CD14-positive monocyte (primary cell): Measurements from ENCODE around the gene RAB43. TPM values are rescaled to one million over a fixed set of nuclear protein-coding genes. Genes with fewer than 3 reads are reported as not detected.

Source experiments
- DNase-seq, 3 donors: peaks; one replicate each; pipeline ENCODE4 v3.0.0-alpha.2; 2011 to 2022
- H2AFZ ChIP-seq: 2 replicates; pipeline ENCODE4 v1.6.0; 2012; ENCODE audit warnings: mild to moderate bottlenecking, low read depth, low read length, inconsistent platforms; ENCODE audit not compliant: insufficient read depth, poor library complexity, severe bottlenecking
- H3K27ac ChIP-seq, 2 donors: 1 replicate in 1 of 2; 2 replicates in 1 of 2; pipeline ENCODE4 v1.5.1; 2012 to 2013; ENCODE audit warnings: low read length in 2 of 2, control low read depth in 1 of 2, inconsistent platforms in 1 of 2, low read depth in 1 of 2, mild to moderate bottlenecking in 1 of 2
- H3K27me3 ChIP-seq, 2 donors: one replicate each; pipeline versions ENCODE4 v1.6.0 to v1.6.1; 2011 to 2013; ENCODE audit warnings: low read length in 2 of 2; ENCODE audit not compliant: control insufficient read depth in 2 of 2, insufficient read depth in 2 of 2
- H3K36me3 ChIP-seq, 2 donors: replicated peaks in 1 of 2; 1 replicate in 1 of 2; 2 replicates in 1 of 2; pipeline versions ENCODE4 v1.5.1 to v1.6.1; 2012 to 2013; ENCODE audit warnings: low read length in 2 of 2, control low read depth in 1 of 2, inconsistent platforms in 1 of 2, mild to moderate bottlenecking in 1 of 2; ENCODE audit not compliant: insufficient read depth in 2 of 2, control insufficient read depth in 1 of 2
- H3K4me1 ChIP-seq, 2 donors: 1 replicate in 1 of 2; 2 replicates in 1 of 2; pipeline versions ENCODE4 v1.5.1 to v1.6.1; 2012 to 2013; ENCODE audit warnings: low read length in 2 of 2, control low read depth in 1 of 2, inconsistent platforms in 1 of 2, mild to moderate bottlenecking in 1 of 2, moderate library complexity in 1 of 2; ENCODE audit not compliant: insufficient read depth in 2 of 2, control insufficient read depth in 1 of 2
- H3K4me2 ChIP-seq: replicated peaks from 2 replicates; pipeline ENCODE3; 2012; ENCODE audit warnings: low read length, moderate library complexity, mild to moderate bottlenecking; ENCODE audit not compliant: poor library complexity, severe bottlenecking; ENCODE audit errors: extremely low read depth
- H3K4me3 ChIP-seq, 3 experiments: fragments of 200-600 bp in 1 of 3; sonication (generic) in 1 of 3; replicated peaks in 1 of 3; 1 replicate in 2 of 3; 2 replicates in 1 of 3; pipeline ENCODE4 v1.5.1; 2011 to 2013; ENCODE audit warnings: low read length in 3 of 3, mild to moderate bottlenecking in 3 of 3, control low read depth in 2 of 3, low read depth in 2 of 3, inconsistent platforms in 1 of 3, moderate library complexity in 1 of 3
- H3K79me2 ChIP-seq: 2 replicates; pipeline ENCODE4 v1.6.0; 2012; ENCODE audit warnings: mild to moderate bottlenecking, control low read depth, inconsistent platforms, low read length, moderate library complexity; ENCODE audit not compliant: insufficient read depth
- H3K9ac ChIP-seq: 2 replicates; pipeline ENCODE4 v1.6.0; 2017; ENCODE audit warnings: low read length, mild to moderate bottlenecking; ENCODE audit not compliant: insufficient read depth, poor library complexity, severe bottlenecking
- H3K9me3 ChIP-seq, 2 donors: replicated peaks in 1 of 2; 1 replicate in 1 of 2; 2 replicates in 1 of 2; pipeline versions ENCODE4 v1.5.1 to v1.6.1; 2012 to 2013; ENCODE audit warnings: low read length in 2 of 2, control low read depth in 1 of 2; ENCODE audit not compliant: control insufficient read depth in 1 of 2, insufficient read depth in 1 of 2
- H4K20me1 ChIP-seq: 2 replicates; pipeline ENCODE4 v1.6.0; 2012; ENCODE audit warnings: mild to moderate bottlenecking, low read length, control low read depth, moderate library complexity; ENCODE audit not compliant: insufficient read depth
- H3K27ac Mint-ChIP-seq, 7 donors: one replicate each; pipeline ENCODE4 v1.8.0; 2020; ENCODE audit warnings: mild to moderate bottlenecking in 7 of 7, mixed read lengths in 7 of 7, moderate library complexity in 6 of 7, inconsistent platforms in 2 of 7
- H3K27me3 Mint-ChIP-seq, 3 donors: one replicate each; pipeline ENCODE4 v1.8.0; 2021 to 2022; ENCODE audit warnings: low read depth in 3 of 3, mild to moderate bottlenecking in 3 of 3, mixed read lengths in 3 of 3, moderate library complexity in 3 of 3, inconsistent platforms in 1 of 3
- H3K36me3 Mint-ChIP-seq, 2 donors: one replicate each; pipeline ENCODE4 v1.8.0; 2020; ENCODE audit warnings: mixed read lengths in 2 of 2, inconsistent platforms in 1 of 2, mild to moderate bottlenecking in 1 of 2
- H3K4me1 Mint-ChIP-seq: one replicate; pipeline ENCODE4 v1.8.0; 2020; ENCODE audit warnings: mild to moderate bottlenecking, mixed read lengths
- H3K4me3 Mint-ChIP-seq, 2 donors: one replicate each; pipeline ENCODE4 v1.8.0; 2020; ENCODE audit warnings: mild to moderate bottlenecking in 2 of 2, mixed read lengths in 2 of 2, moderate library complexity in 1 of 2
- H3K9me3 Mint-ChIP-seq, 7 donors: one replicate each; pipeline ENCODE4 v1.8.0; 2020 to 2022; ENCODE audit warnings: mixed read lengths in 7 of 7, mild to moderate bottlenecking in 6 of 7, moderate library complexity in 6 of 7, inconsistent platforms in 2 of 7
- CTCF ChIP-seq: fragments of 200-600 bp; IDR thresholded peaks from one replicate; pipeline ENCODE4 v1.8.0; 2022; ENCODE audit warnings: antibody characterized with exemption, mild to moderate bottlenecking
- WGBS: methylation state at CpG from one replicate; pipeline ENCODE4 v1.1.5; 2013; ENCODE audit warnings: missing lambda C conversion rate; ENCODE audit not compliant: insufficient coverage; 5-methylcytosine and 5-hydroxymethylcytosine counted together
- intact Hi-C, 2 donors: fragments of 100-400 bp; cut with micrococcal nuclease; formaldehyde crosslinking; loops; one replicate each; pipeline versions ENCODE4 v1.15.0 to v1.15.1; 2023
- polyA plus RNA-seq, 3 donors: library from polyadenylated mRNA; depleted of rRNA in 1 of 3; unstranded in 2 of 3; stranded (reverse) in 1 of 3; fragments of 300-500 nt in 2 of 3; fragments of >200 nt in 1 of 3; fragmentation: Illumina TruSeq in 2 of 3; gene quantifications; 1 replicate in 2 of 3; 2 replicates in 1 of 3; pipeline ENCODE4 v1.2.3, GENCODE V29; 2012 to 2021

RAB43 gene
- polyA plus RNA-seq, 3 donors: 7.1 to 15.5 (median 8.5) TPM

GRCh38 chr3:129040039-129040336 is 81.6 kb downstream of the RAB43 start:
- H3K79me2 ChIP-seq: no peaks in the 10 kb centered on the region
- Mint-ChIP-seq H3K27ac (no peak overlapping the region), H3K9me3 (peaks cover 3 to 13% (median 9%) of the 10 kb centered on the region in 7 donors), H3K4me1 (peaks cover 4% of the 10 kb centered on the region), H3K4me3 (no peak overlapping the region), H3K27me3 (peaks cover 18 to 34% (median 28%) of the 10 kb centered on the region in 3 donors), H3K36me3 (no peaks in the 10 kb centered on the region)
- H3K9ac ChIP-seq: no peak overlapping the region
- peaks cover 0 to 20% of the 10 kb centered on the region in 2 donors for H3K27me3 ChIP-seq
- no peak overlapping the region for H3K4me3 ChIP-seq
- H2AFZ ChIP-seq: no peak overlapping the region
- H3K27ac ChIP-seq: no peak overlapping the region
- no peak for TF ChIP-seq CTCF
- H3K4me2 ChIP-seq: no peak overlapping the region
- no peaks in the 10 kb centered on the region for H3K4me1 ChIP-seq
- WGBS: 88% methylated on average over 2 of the region's 3 CpGs
- H3K9me3 ChIP-seq: no peaks in the 10 kb centered on the region
- no peak for DNase-seq
- intact Hi-C loops: no loop called here
- H4K20me1 ChIP-seq: no peaks in the 10 kb centered on the region
- no peaks in the 10 kb centered on the region for H3K36me3 ChIP-seq

DNA sequence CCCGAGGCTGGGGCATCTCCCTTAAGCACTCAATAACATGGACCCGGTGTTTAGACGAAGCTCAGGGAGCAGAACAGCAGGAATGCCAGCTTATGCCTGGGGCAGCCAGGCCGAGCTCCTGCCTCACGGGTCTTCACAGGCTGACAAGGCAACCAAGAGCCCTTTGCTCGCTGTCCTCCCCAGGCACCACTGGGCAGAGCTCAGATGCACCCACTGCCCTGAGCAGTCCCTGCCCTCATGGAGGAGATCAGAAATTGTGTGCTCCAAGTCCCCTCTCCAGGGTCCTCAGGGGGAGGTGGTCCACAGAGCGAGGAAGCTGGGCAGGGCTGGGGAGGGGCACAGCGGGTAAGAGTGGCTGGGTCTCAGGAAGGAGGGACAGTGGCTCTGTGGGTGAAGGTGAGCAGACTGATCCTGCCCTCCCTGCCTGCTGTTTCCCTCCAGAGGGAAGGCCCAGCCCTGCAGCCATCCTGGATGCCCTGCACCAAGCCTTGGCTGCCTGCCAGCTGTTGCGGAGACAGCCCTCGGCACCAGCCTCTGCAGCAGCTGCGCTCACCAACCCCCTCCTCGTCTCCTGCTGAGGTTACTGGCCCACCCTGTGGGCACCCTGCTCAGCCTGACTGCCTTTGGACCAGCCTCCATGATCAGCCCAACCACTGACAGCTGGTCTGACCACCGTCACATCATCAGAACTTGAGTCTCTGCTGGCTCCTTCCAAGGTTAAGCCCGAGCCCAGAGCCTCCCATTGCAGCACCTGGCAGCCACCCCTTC is 82.1 kb downstream of the RAB43 start:
- H3K9me3 ChIP-seq: no peaks in the 10 kb centered on the region
- Mint-ChIP-seq H3K36me3 (no peaks in the 10 kb centered on the region), H3K27me3 (peaks cover 13 to 29% (median 23%) of the 10 kb centered on the region in 3 donors), H3K4me1 (peaks cover 4% of the 10 kb centered on the region), H3K9me3 (peaks cover 0 to 8% (median 4%) of the 10 kb centered on the region in 7 donors), H3K4me3 (no peak overlapping the region), H3K27ac (no peak overlapping the region)
- intact Hi-C loops: no loop called here
- no peak overlapping the region for H3K4me2 ChIP-seq
- no peaks in the 10 kb centered on the region for H3K79me2 ChIP-seq
- H3K36me3 ChIP-seq: no peaks in the 10 kb centered on the region
- 56% methylated on average over 12 of the region's 14 CpGs for WGBS
- no peak overlapping the region for H3K27ac ChIP-seq
- H3K4me3 ChIP-seq: no peak overlapping the region
- H3K4me1 ChIP-seq: no peaks in the 10 kb centered on the region
- H3K9ac ChIP-seq: no peak overlapping the region
- peaks cover 0 to 15% of the 10 kb centered on the region in 2 donors for H3K27me3 ChIP-seq
- H4K20me1 ChIP-seq: no peaks in the 10 kb centered on the region
- DNase-seq: no peak
- peak overlapping the region; percentile 35 for H2AFZ ChIP-seq
- no peak for TF ChIP-seq CTCF
